Breast epithelium (tissue), 3 donors: ENCODE measurements around the gene MAP4K4.

Experiments
- POLR2A ChIP-seq: fragments of 450-650 bp; IDR thresholded peaks from one replicate; pipeline ENCODE4 v1.6.1; 2016; ENCODE audit warnings: antibody characterized with exemption, mild to moderate bottlenecking, moderate library complexity
- POLR2AphosphoS5 ChIP-seq, 3 donors: sonication (generic); formaldehyde crosslinking; IDR thresholded peaks; one replicate each; pipeline ENCODE4 v1.6.1; 2017; ENCODE audit warnings: antibody characterized with exemption in 3 of 3
- TF ChIP-seq, protein P1 (sequence below), 3 donors: fragments of 450-650 bp; IDR thresholded peaks; one replicate each; pipeline ENCODE4 v1.5.1; 2016 to 2017; ENCODE audit warnings: antibody characterized with exemption in 3 of 3, mild to moderate bottlenecking in 3 of 3, moderate library complexity in 3 of 3

- TF ChIP-seq, protein P1, sequence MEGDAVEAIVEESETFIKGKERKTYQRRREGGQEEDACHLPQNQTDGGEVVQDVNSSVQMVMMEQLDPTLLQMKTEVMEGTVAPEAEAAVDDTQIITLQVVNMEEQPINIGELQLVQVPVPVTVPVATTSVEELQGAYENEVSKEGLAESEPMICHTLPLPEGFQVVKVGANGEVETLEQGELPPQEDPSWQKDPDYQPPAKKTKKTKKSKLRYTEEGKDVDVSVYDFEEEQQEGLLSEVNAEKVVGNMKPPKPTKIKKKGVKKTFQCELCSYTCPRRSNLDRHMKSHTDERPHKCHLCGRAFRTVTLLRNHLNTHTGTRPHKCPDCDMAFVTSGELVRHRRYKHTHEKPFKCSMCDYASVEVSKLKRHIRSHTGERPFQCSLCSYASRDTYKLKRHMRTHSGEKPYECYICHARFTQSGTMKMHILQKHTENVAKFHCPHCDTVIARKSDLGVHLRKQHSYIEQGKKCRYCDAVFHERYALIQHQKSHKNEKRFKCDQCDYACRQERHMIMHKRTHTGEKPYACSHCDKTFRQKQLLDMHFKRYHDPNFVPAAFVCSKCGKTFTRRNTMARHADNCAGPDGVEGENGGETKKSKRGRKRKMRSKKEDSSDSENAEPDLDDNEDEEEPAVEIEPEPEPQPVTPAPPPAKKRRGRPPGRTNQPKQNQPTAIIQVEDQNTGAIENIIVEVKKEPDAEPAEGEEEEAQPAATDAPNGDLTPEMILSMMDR (IDR thresholded peaks at IDR 0.05) = no peak
- TF ChIP-seq POLR2AphosphoS5 (IDR thresholded peaks at IDR 0.05) (no peak), POLR2A (no peak)
Measured at GRCh38 chr2:101710036-101710435, 12.5 kb downstream of the MAP4K4 start.
